Endothelial cell of umbilical vein (primary cell): ENCODE results near the gene BMAL2. TPM values are rescaled to one million over a fixed set of nuclear protein-coding genes. Genes with fewer than 3 reads are reported as not detected.
A peak's percentile ranks its signal among the peaks of the same experiment; 100 is the strongest.

Experiments used
- BruUV-seq: library from RNA; stranded (reverse); fragments of 400-500 nt; replicated peaks from 2 replicates; lab custom pipeline; 2021; lab: Mats Ljungman, UMichigan
- CTCF ChIA-PET: fragments of 300-600, 350-600 bp; sonication (Branson Sonifier 250); formaldehyde crosslinking; loops from one replicate; lab custom pipeline; 2021; ENCODE audit warnings: antibody characterized with exemption, inconsistent platforms; lab: Charles Lee
- POLR2A ChIA-PET: fragments of 300-600, 350-600 bp; sonication (Branson Sonifier 250); formaldehyde crosslinking; loops from one replicate; lab custom pipeline; 2021; ENCODE audit warnings: antibody characterized with exemption, inconsistent platforms; lab: Charles Lee
- DNase-seq: peaks from one replicate; pipeline ENCODE4 v3.0.0-alpha.2; 2011; ENCODE audit warnings: low read depth, low spot score
- FAIRE-seq: peaks from 2 replicates; lab custom pipeline; 2011; peaks lifted over from hg19 to GRCh38; lab: Jason Lieb, UNC
- H2AFZ ChIP-seq: 2 replicates; pipeline ENCODE4 v1.6.0; 2012; ENCODE audit warnings: low read depth, low read length, control low read depth, inconsistent platforms
- H3K27ac ChIP-seq: 2 replicates; pipeline ENCODE4 v1.5.1; 2011; ENCODE audit warnings: low read depth, mild to moderate bottlenecking, control low read depth, low read length, moderate library complexity; ENCODE audit not compliant: insufficient read depth
- H3K27me3 ChIP-seq, 2 experiments: 2 replicates each; pipeline versions ENCODE4 v1.6.0 to v1.6.1; 2011; ENCODE audit warnings: low read length in 2 of 2, mixed read lengths in 1 of 2; ENCODE audit not compliant: control insufficient read depth in 2 of 2, insufficient read depth in 2 of 2
- H3K36me3 ChIP-seq, 2 experiments: 2 replicates in 1 of 2; 3 replicates in 1 of 2; pipeline ENCODE4 v1.5.1; 2011; ENCODE audit warnings: low read length in 2 of 2, mild to moderate bottlenecking in 1 of 2, moderate library complexity in 1 of 2; ENCODE audit not compliant: control insufficient read depth in 2 of 2, insufficient read depth in 2 of 2; ENCODE audit errors: extremely low read depth in 1 of 2
- H3K4me1 ChIP-seq: 3 replicates; pipeline ENCODE4 v1.5.1; 2011; ENCODE audit warnings: mild to moderate bottlenecking, low read length; ENCODE audit not compliant: control insufficient read depth, insufficient read depth; ENCODE audit errors: extremely low read depth
- H3K4me2 ChIP-seq: 2 replicates; pipeline ENCODE4 v1.6.1; 2011; ENCODE audit warnings: low read length, control low read depth, mixed read lengths; ENCODE audit not compliant: insufficient read depth
- H3K4me3 ChIP-seq, 3 experiments: fragments of 200-600 bp in 1 of 3; sonication (generic), shearing (Covaris generic) in 1 of 3; replicated peaks in 1 of 3; 2 replicates each; pipeline ENCODE4 v1.5.1; 2011 to 2016; ENCODE audit warnings: control low read depth in 3 of 3, low read length in 3 of 3, mild to moderate bottlenecking in 2 of 3, inconsistent platforms in 1 of 3, low read depth in 1 of 3, moderate library complexity in 1 of 3; ENCODE audit not compliant: insufficient read depth in 1 of 3
- H3K79me2 ChIP-seq: 2 replicates; pipeline ENCODE4 v1.6.0; 2012; ENCODE audit warnings: low read length, inconsistent platforms; ENCODE audit not compliant: control insufficient read depth, insufficient read depth
- H3K9ac ChIP-seq: replicated peaks from 2 replicates; pipeline ENCODE3; 2011; ENCODE audit warnings: low read length, control low read depth; ENCODE audit not compliant: insufficient read depth; ENCODE audit errors: extremely low read depth
- H3K9me1 ChIP-seq: replicated peaks from 3 replicates; pipeline ENCODE4 v1.6.0; 2011; ENCODE audit warnings: mild to moderate bottlenecking, low read length; ENCODE audit not compliant: control insufficient read depth, insufficient read depth; ENCODE audit errors: extremely low read depth
- H3K9me3 ChIP-seq: replicated peaks from 2 replicates; pipeline ENCODE4 v1.5.1; 2012; ENCODE audit warnings: low read length, inconsistent platforms; ENCODE audit not compliant: control insufficient read depth, insufficient read depth
- H4K20me1 ChIP-seq: replicated peaks from 2 replicates; pipeline ENCODE3; 2011; ENCODE audit warnings: mild to moderate bottlenecking, low read length; ENCODE audit not compliant: control insufficient read depth, insufficient read depth; ENCODE audit errors: extremely low read depth
- EZH2 ChIP-seq: IDR thresholded peaks from 2 replicates; pipeline ENCODE4 v1.6.1; 2012; ENCODE audit warnings: borderline replicate concordance, low read depth, mild to moderate bottlenecking, moderate library complexity, low read length, inconsistent platforms; ENCODE audit not compliant: severe bottlenecking
- FOS ChIP-seq: IDR thresholded peaks from 2 replicates; pipeline ENCODE4 v1.6.1; 2011; ENCODE audit warnings: mild to moderate bottlenecking, low read length, moderate library complexity, borderline replicate concordance; ENCODE audit not compliant: insufficient read depth
- JUN ChIP-seq: IDR thresholded peaks from 2 replicates; pipeline ENCODE4 v1.6.1; 2011; ENCODE audit warnings: borderline replicate concordance, low read depth; ENCODE audit not compliant: insufficient read length, insufficient read depth
- MYC ChIP-seq: IDR thresholded peaks from one replicate; pipeline ENCODE4 v1.6.1; 2011; ENCODE audit warnings: mild to moderate bottlenecking, low read depth, low read length
- POLR2A ChIP-seq: IDR thresholded peaks from 2 replicates; pipeline ENCODE4 v1.6.1; 2012; ENCODE audit warnings: low read depth, mild to moderate bottlenecking, control low read depth, low read length
- POLR2AphosphoS5 ChIP-seq: IDR thresholded peaks from 2 replicates; pipeline ENCODE4 v1.6.1; 2012; ENCODE audit warnings: low read depth, mild to moderate bottlenecking, control low read depth, low read length, moderate library complexity; ENCODE audit not compliant: insufficient read depth
- dilution Hi-C: fragments of 300-500 bp; cut with MboI; formaldehyde crosslinking; loops from one replicate; pipeline ENCODE4 v1.15.0; 2019; ENCODE audit warnings: low sequenced_read_pairs; ENCODE audit not compliant: extremely low pct_ligation_motif_present
- intact Hi-C: fragments of 100-400 bp; cut with micrococcal nuclease; formaldehyde crosslinking; loops from one replicate; pipeline ENCODE4 v1.10.0; 2022
- polyA plus RNA-seq, 4 experiments: library from polyadenylated mRNA; depleted of rRNA in 3 of 4; stranded (reverse) in 3 of 4; unstranded in 1 of 4; fragments of >200 nt; gene quantifications; 2 replicates each; pipeline versions ENCODE4 v1.2.1 to v1.2.3, GENCODE V29; 2011 to 2012; ENCODE audit warnings: missing spikeins in 1 of 4
- total RNA-seq: library from RNA; stranded (reverse); gene quantifications from 2 replicates; pipeline ENCODE4 v1.2.3, GENCODE V29; 2021
- TF ChIP-seq, protein P1 (sequence below), 2 donors: IDR thresholded peaks; 1 replicate in 1 of 2; 2 replicates in 1 of 2; pipeline ENCODE4 v1.5.1; 2011; ENCODE audit warnings: low read length in 2 of 2, mild to moderate bottlenecking in 2 of 2, moderate library complexity in 2 of 2, control low read depth in 1 of 2, inconsistent platforms in 1 of 2, low read depth in 1 of 2; ENCODE audit not compliant: insufficient read depth in 1 of 2; ENCODE audit errors: extremely low read depth in 1 of 2
- TF ChIP-seq, protein P2 (sequence below): IDR thresholded peaks from 2 replicates; pipeline ENCODE4 v1.6.1; 2011; ENCODE audit not compliant: insufficient read depth, insufficient read length

BMAL2 gene
- total and polyA plus RNA-seq, 2 donors (not counting 3 experiments of a cell fraction or from before 2014, with no cell fraction given) = 5.9 to 33.3 TPM

- no peak for DNase-seq
- intact Hi-C loops = no loop called here
- FAIRE-seq = no peak
- H3K4me3 ChIP-seq = no peak overlapping the region
- dilution Hi-C loops = no loop called here
- H4K20me1 ChIP-seq = no peaks in the 10 kb centered on the region
- POLR2A ChIA-PET = no interaction called here
- no peaks in the 10 kb centered on the region for H3K9me1 ChIP-seq
- no peak for TF ChIP-seq POLR2AphosphoS5
- TF ChIP-seq, protein P1, sequence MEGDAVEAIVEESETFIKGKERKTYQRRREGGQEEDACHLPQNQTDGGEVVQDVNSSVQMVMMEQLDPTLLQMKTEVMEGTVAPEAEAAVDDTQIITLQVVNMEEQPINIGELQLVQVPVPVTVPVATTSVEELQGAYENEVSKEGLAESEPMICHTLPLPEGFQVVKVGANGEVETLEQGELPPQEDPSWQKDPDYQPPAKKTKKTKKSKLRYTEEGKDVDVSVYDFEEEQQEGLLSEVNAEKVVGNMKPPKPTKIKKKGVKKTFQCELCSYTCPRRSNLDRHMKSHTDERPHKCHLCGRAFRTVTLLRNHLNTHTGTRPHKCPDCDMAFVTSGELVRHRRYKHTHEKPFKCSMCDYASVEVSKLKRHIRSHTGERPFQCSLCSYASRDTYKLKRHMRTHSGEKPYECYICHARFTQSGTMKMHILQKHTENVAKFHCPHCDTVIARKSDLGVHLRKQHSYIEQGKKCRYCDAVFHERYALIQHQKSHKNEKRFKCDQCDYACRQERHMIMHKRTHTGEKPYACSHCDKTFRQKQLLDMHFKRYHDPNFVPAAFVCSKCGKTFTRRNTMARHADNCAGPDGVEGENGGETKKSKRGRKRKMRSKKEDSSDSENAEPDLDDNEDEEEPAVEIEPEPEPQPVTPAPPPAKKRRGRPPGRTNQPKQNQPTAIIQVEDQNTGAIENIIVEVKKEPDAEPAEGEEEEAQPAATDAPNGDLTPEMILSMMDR (IDR thresholded peaks at IDR 0.05; ENCODE audit: extremely low read depth in 1 of 2, insufficient read depth in 1 of 2, low read depth in 1 of 2, low read length in 2 of 2) = no peak
- no peak for TF ChIP-seq JUN
- TF ChIP-seq MYC = no peak
- no peak for TF ChIP-seq FOS
- TF ChIP-seq POLR2A = no peak
- TF ChIP-seq EZH2 = no peak
- TF ChIP-seq, protein P2, sequence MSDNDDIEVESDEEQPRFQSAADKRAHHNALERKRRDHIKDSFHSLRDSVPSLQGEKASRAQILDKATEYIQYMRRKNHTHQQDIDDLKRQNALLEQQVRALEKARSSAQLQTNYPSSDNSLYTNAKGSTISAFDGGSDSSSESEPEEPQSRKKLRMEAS = no peak
- CTCF ChIA-PET = interaction anchor here (0.9 to 1.0 kb wide), 2 partner anchors 11 to 22 kb away, joined by 3 read pairs; no protein-coding TSS in a partner anchor
- H3K4me2 ChIP-seq = peak overlapping the region; percentile 63
- H3K27ac ChIP-seq = peak overlapping the region; percentile 48
- no peak overlapping the region for H3K9ac ChIP-seq
- peaks cover 78% of the 10 kb centered on the region for H3K79me2 ChIP-seq
- no peaks in the 10 kb centered on the region for H3K27me3 ChIP-seq
- peaks cover 23% of the 10 kb centered on the region for H3K4me1 ChIP-seq
- no TSS peak for BruUV-seq
- H3K36me3 ChIP-seq = no peaks in the 10 kb centered on the region
- H2AFZ ChIP-seq = no peak overlapping the region
- no peaks in the 10 kb centered on the region for H3K9me3 ChIP-seq
These were observed 11.6 kb downstream of the BMAL2 start for GRCh38 chr12:27344246-27344645.
